DOHH2 (cell line): ENCODE data around the gene NUDT6.

ENCODE experiments used
- H3F3A ChIP-seq: fragments of 200-600 bp; sonication (generic), shearing (Covaris generic); 2 replicates; pipeline ENCODE4 v1.6.0; 2016; ENCODE audit warnings: antibody characterized with exemption, mild to moderate bottlenecking; ENCODE audit not compliant: control insufficient read depth, insufficient read depth
- H3K27ac ChIP-seq: fragments of 200-600 bp; sonication (generic); 2 replicates; pipeline ENCODE4 v1.5.1; 2014; ENCODE audit warnings: low read depth, mild to moderate bottlenecking, low read length, moderate library complexity
- H3K27me3 ChIP-seq: fragments of 200-600 bp; sonication (generic); 2 replicates; pipeline ENCODE4 v1.6.1; 2014; ENCODE audit warnings: mild to moderate bottlenecking, low read length, mixed read lengths; ENCODE audit not compliant: control insufficient read depth
- H3K36me3 ChIP-seq: fragments of 200-600 bp; sonication (generic); 2 replicates; pipeline ENCODE4 v1.6.1; 2014; ENCODE audit warnings: mild to moderate bottlenecking, low read length, moderate library complexity, mixed read lengths; ENCODE audit not compliant: control insufficient read depth
- H3K4me1 ChIP-seq: fragments of 200-600 bp; sonication (generic); 2 replicates; pipeline ENCODE4 v1.6.1; 2014; ENCODE audit warnings: mild to moderate bottlenecking, low read length, mixed read lengths; ENCODE audit not compliant: control insufficient read depth
- H3K4me2 ChIP-seq: fragments of 200-600 bp; sonication (generic); 2 replicates; pipeline ENCODE4 v1.6.0; 2014; ENCODE audit warnings: mild to moderate bottlenecking, low read length, moderate library complexity
- H3K4me3 ChIP-seq: fragments of 200-600 bp; sonication (generic); 2 replicates; pipeline ENCODE4 v1.5.1; 2014; ENCODE audit warnings: mild to moderate bottlenecking, low read length, mixed read lengths
- H3K79me2 ChIP-seq: fragments of 200-600 bp; sonication (generic); 2 replicates; pipeline ENCODE4 v1.6.1; 2014; ENCODE audit warnings: mild to moderate bottlenecking, low read length, mixed read lengths; ENCODE audit not compliant: control insufficient read depth
- H3K9me2 ChIP-seq: fragments of 200-600 bp; sonication (generic); replicated peaks from 2 replicates; pipeline ENCODE4 v1.6.1; 2014; ENCODE audit warnings: mild to moderate bottlenecking, low read length, mixed read lengths; ENCODE audit not compliant: control insufficient read depth
- H3K9me3 ChIP-seq: fragments of 200-600 bp; sonication (generic); 2 replicates; pipeline ENCODE4 v1.6.1; 2014; ENCODE audit warnings: antibody characterized with exemption, low read length, mixed read lengths; ENCODE audit not compliant: control insufficient read depth, insufficient read depth
- H4K20me1 ChIP-seq: fragments of 200-600 bp; sonication (generic); 2 replicates; pipeline ENCODE4 v1.6.0; 2014; ENCODE audit warnings: low read depth, mild to moderate bottlenecking, antibody characterized with exemption, low read length, moderate library complexity; ENCODE audit not compliant: control insufficient read depth, insufficient read depth
- CTCF ChIP-seq: fragments of 200-600 bp; sonication (generic); IDR thresholded peaks from one replicate; pipeline ENCODE4 v1.5.1; 2014; ENCODE audit warnings: antibody characterized with exemption, mild to moderate bottlenecking, low read depth, low read length; ENCODE audit not compliant: poor library complexity, severe bottlenecking
- EZH2phosphoT487 ChIP-seq: fragments of 200-600 bp; sonication (generic); IDR thresholded peaks from 2 replicates; pipeline ENCODE4 v1.6.1; 2017; ENCODE audit warnings: borderline replicate concordance, mild to moderate bottlenecking, antibody characterized with exemption, low read length, moderate library complexity, mixed read lengths

NUDT6 gene

GRCh38 chr4:122884499-122884898, 37.9 kb downstream of the NUDT6 start:
- no peak for TF ChIP-seq EZH2phosphoT487
- no peak for TF ChIP-seq CTCF
- Histone ChIP-seq H4K20me1 (no peaks in the 10 kb centered on the region), H3F3A (no peaks in the 10 kb centered on the region), H3K9me2 (no peaks in the 10 kb centered on the region; the same call in 1 of the 2 replicates), H3K4me1 (no peaks in the 10 kb centered on the region), H3K79me2 (no peaks in the 10 kb centered on the region), H3K27ac (no peak overlapping the region), H3K27me3 (no peaks in the 10 kb centered on the region), H3K9me3 (no peaks in the 10 kb centered on the region), H3K36me3 (no peaks in the 10 kb centered on the region), H3K4me2 (no peak overlapping the region), H3K4me3 (no peak overlapping the region)

GRCh38 chr4:122882857-122883735, 39.3 kb downstream of the NUDT6 start:
- Histone ChIP-seq H3K27ac (no peak overlapping the region), H3K36me3 (no peaks in the 10 kb centered on the region), H4K20me1 (no peaks in the 10 kb centered on the region), H3F3A (no peaks in the 10 kb centered on the region), H3K27me3 (no peaks in the 10 kb centered on the region), H3K9me2 (no peaks in the 10 kb centered on the region; the same call in 1 of the 2 replicates), H3K4me2 (no peak overlapping the region), H3K79me2 (no peaks in the 10 kb centered on the region), H3K9me3 (no peaks in the 10 kb centered on the region), H3K4me1 (no peaks in the 10 kb centered on the region), H3K4me3 (no peak overlapping the region)
- no peak for TF ChIP-seq CTCF
- no peak for TF ChIP-seq EZH2phosphoT487

GRCh38 chr4:122879001-122879400, 43.4 kb downstream of the NUDT6 start:
- Histone ChIP-seq H3K4me2 (no peak overlapping the region), H3K36me3 (no peaks in the 10 kb centered on the region), H3K4me3 (no peak overlapping the region), H3F3A (no peaks in the 10 kb centered on the region), H3K79me2 (no peaks in the 10 kb centered on the region), H3K27me3 (no peaks in the 10 kb centered on the region), H3K27ac (no peak overlapping the region), H3K9me3 (no peaks in the 10 kb centered on the region), H3K4me1 (no peaks in the 10 kb centered on the region), H4K20me1 (no peaks in the 10 kb centered on the region), H3K9me2 (no peaks in the 10 kb centered on the region; the same call in 1 of the 2 replicates)
- TF ChIP-seq CTCF, result no peak
- TF ChIP-seq EZH2phosphoT487, result no peak
